Measurements from ENCODE around the gene SINHCAF.

DNA sequence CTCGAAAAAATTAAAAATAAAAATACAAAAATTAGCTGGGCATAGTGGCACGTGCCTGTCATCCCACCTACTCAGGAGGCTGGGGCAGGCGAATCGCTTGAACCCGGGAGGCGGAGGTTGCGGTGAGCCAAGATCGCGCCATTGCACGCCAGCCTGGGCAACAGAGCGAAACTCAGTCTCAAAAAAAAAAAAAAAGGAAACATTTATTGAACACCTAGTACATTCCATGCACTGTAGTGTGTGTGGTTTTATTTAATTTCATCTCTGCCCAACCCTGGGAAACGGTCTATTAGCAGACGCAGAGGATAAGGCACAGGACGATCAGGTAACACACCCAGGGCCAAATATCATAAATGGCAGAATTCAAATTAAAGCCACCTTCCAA lies 35.8 kb upstream of the SINHCAF start:
- TF ChIP-seq, protein P1, sequence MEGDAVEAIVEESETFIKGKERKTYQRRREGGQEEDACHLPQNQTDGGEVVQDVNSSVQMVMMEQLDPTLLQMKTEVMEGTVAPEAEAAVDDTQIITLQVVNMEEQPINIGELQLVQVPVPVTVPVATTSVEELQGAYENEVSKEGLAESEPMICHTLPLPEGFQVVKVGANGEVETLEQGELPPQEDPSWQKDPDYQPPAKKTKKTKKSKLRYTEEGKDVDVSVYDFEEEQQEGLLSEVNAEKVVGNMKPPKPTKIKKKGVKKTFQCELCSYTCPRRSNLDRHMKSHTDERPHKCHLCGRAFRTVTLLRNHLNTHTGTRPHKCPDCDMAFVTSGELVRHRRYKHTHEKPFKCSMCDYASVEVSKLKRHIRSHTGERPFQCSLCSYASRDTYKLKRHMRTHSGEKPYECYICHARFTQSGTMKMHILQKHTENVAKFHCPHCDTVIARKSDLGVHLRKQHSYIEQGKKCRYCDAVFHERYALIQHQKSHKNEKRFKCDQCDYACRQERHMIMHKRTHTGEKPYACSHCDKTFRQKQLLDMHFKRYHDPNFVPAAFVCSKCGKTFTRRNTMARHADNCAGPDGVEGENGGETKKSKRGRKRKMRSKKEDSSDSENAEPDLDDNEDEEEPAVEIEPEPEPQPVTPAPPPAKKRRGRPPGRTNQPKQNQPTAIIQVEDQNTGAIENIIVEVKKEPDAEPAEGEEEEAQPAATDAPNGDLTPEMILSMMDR (IDR thresholded peaks at IDR 0.05; ENCODE audit: insufficient read depth, low read length): no peak
- TF ChIP-seq SPI1 (IDR thresholded peaks at IDR 0.05; ENCODE audit: borderline replicate concordance, low read depth) (no peak), POLR2AphosphoS5 (IDR thresholded peaks at IDR 0.05; ENCODE audit: low read depth) (no peak)
